Dermis blood vessel endothelial cell (primary cell): ENCODE measurements around the gene FAM83G. TPM values are rescaled to one million over a fixed set of nuclear protein-coding genes. Genes with fewer than 3 reads are reported as not detected.
A peak's percentile ranks its signal among the peaks of the same experiment; 100 is the strongest.
"Not testable (repeated sequence)": the region's sequence is repeated elsewhere in the genome, so short reads cannot be mapped to it uniquely, and the experiment has no call there.

Experiments used
- DNase-seq: peaks from one replicate; pipeline ENCODE4 v3.0.0; 2010
- total RNA-seq: library from RNA; depleted of rRNA; stranded (reverse); fragments of >200 nt; gene quantifications from 2 replicates; pipeline ENCODE4 v1.2.3, GENCODE V29; 2014

The FAM83G gene
- 12.9 and 15.1 TPM in 2 replicates for total RNA-seq

DNA sequence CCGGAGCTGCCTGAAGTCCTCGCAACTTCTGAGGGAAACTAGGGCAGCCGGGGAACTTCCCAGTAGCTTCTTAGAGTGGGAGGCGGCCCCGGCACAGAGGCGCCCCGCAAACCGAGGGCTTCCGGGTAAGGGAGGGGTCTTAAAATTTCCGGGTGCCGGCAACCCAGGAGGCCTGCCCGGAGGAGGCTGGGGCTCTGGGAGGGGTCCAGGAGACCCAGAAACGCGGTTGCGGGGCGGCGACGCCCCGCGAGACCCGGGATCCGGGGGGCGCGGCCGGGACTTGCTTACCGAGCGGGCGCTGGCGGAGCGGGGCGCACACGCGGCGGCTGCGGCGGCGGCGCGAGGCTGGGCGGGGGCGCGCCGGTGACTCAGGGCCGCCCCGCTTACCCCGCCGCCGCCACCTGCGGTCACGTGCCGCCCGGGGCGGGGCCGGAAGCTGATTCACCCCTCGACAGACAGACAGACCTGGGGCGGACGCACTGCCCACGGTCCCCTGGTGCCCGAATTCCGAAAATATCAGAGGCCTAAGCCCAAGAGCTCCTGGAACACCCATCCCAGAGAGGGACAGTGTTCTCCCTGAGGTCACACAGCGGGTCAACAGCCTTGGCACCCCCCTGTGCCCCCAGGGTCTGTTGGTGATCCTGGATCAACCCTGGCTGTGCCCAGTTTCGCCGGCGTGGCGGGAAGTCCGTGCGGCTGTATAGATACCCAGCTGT, at the start of gene FAM83G:
Gene FAM83G, minus strand, starts transcription at position 344 of the 716 bp plus-strand sequence. CDS start 723 bp downstream, outside the sequence.
- DNase-seq, result peak; percentile 74

DNA sequence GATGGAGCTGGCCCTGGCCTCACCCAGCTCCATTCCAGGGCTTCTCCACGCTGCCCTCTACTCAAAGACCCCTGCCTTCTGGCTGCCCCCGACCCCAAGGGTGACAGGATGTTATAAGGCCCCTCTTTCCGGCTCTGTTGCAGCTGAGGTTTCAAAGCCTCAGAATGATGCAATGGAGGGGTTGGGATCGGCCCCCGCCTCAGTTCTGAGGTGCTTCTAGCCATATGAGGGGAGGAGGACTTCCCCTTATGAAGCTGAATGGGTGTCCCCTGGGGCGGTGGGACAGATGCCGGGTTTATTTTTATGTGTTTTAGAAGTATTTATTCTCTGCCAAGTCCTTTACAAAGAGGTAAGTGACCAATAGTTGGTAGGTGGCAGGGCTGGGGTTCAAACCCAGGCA, 44.3 kb upstream of the FAM83G start:
- not testable (repeated sequence) for DNase-seq

DNA sequence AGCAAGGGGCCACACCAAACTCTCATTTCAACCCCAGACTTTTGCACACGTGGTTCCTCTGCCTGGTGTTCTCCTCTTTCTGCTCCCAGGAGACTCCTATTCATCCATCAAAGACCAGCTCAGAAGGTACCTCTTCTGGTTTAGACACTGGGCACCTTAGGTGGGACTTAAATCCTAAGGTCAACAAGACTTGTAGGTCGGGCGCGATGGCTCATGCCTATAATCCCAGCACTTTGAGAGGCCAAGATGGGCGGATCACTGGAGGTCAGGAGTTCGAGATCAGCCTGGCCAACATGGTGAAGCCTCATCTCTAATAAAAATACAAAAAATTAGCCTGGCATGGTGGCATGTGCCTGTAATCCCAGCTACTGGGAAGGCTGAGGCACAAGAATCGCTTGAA, 42.9 kb upstream of the FAM83G start:
- not testable (repeated sequence) for DNase-seq

DNA sequence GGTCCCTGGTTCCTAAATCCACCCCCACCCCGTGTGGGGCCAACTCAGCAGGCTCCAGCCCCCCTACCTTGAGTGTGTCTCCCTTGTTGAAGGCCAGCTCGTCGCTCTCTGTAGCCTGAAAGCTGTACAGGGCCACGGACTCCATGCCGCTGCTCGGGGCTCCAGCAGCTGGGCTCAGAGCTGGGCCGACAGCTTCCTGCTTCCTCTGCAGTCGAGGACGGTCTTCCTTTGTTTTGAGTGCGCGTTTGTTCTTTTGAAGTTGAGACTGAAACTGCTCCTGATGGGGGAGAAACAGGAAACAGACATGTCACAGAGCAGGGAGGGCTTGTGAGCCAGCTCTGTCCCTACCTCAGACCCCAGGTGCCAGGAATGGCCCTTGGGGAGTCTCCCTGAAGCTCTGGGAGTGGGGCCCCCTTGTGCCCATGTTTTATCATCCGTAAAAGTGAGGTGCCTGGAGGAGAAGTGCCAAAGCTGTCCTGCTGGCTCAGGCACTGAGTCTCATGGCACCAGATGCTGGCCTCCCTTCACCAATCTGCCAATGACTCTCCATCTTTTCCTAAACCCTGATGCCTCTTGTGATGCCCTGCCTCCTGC, 42.3 kb upstream of the FAM83G start, which contains the start of gene GRAP:
Gene GRAP, minus strand, starts transcription at position 176 of the 594 bp plus-strand sequence. Its CDS starts 31 bp downstream, at position 145.
- not testable (repeated sequence) for DNase-seq

GRCh38 chr17:19044643-19045042, 40.1 kb upstream of the FAM83G start:
- not testable (repeated sequence) for DNase-seq

DNA sequence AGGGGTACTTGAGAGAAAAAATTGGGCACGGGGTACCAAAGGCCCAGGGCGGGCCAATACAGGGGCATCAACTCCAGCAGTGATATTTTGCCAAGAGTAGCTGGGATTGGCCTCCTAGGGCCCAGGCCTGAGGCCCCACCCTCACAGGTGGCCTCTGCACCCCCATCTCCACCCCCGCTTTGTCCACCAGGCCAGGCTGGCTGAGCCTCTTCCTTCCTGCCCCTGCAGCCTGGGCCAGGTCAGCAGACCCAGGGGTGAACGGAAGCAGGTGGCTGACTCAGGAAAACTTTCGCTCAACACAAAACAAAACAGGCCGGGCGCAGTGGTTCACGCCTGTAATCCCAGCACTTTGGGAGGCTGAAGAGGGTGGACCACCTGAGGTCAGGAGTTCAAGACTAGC, 38.5 kb upstream of the FAM83G start:
- not testable (repeated sequence) for DNase-seq

GRCh38 chr17:19042369-19042768, 37.8 kb upstream of the FAM83G start:
- DNase-seq, result not testable (repeated sequence)

GRCh38 chr17:19041871-19042270, 37.3 kb upstream of the FAM83G start:
- not testable (repeated sequence) for DNase-seq

DNA sequence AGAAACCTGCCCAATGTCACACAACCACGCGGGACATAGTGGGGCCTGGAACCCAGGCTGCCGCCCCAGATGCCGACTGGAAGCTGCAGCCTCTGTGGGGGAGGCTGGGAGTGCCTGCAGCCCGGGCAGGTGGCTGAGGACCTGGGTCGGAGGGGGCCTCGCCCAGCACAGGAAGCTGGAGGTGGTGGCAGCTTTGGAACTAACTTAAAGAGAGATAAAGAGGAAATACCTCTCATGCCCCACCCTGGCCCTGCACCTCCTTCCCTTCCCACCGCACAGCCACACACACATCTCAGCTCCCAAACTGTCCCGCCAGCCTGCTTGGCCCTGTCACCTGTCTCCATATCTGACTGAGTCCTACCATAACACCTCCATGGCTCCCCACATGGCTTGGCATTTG, 35.8 kb upstream of the FAM83G start:
- not testable (repeated sequence) for DNase-seq

- not testable (repeated sequence) for DNase-seq
Observed at GRCh38 chr17:19038730-19039129, 34.2 kb upstream of the FAM83G start.

DNA sequence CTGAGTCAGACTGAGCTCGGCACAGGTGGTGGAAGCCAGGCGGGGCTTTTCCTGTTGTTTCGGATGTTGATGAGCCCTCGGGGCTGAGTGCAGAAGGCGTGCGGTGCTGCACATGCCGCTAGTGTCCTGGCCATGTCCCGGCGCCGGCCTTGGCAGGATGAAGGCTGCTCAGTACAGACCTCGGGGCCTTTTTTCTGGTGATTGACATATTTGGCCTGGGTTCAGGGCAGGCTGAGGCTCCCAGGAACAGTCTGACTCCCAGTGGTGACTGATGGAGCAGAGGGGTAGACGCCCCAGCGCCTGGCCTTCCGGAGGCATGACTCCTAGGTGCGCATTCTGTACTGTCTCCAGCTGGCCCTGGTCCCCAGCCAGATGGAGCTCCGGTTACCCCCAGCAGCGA, 33.4 kb upstream of the FAM83G start:
- not testable (repeated sequence) for DNase-seq

DNA sequence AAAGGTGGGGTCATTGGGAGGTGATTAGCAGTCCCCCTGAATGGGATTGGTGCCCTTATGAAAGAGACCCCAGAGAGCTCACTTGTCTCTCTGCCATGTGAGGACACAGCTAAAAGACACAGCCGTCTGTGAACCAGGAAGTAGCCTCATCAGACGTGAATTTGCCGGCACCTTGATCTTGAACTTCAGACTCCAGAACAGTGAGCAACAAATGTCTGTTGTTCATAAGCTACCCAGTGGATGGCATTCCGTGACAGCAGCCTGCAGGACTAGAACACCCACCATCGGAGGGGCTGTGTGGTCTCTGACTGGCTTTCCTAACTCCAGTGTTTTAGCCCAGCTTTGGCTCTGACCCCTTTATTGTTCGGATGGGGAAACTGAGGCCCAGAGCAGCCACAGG, 33.0 kb upstream of the FAM83G start:
- not testable (repeated sequence) for DNase-seq

- DNase-seq, result not testable (repeated sequence)
Observed at GRCh38 chr17:19036186-19036585, 31.6 kb upstream of the FAM83G start.

DNA sequence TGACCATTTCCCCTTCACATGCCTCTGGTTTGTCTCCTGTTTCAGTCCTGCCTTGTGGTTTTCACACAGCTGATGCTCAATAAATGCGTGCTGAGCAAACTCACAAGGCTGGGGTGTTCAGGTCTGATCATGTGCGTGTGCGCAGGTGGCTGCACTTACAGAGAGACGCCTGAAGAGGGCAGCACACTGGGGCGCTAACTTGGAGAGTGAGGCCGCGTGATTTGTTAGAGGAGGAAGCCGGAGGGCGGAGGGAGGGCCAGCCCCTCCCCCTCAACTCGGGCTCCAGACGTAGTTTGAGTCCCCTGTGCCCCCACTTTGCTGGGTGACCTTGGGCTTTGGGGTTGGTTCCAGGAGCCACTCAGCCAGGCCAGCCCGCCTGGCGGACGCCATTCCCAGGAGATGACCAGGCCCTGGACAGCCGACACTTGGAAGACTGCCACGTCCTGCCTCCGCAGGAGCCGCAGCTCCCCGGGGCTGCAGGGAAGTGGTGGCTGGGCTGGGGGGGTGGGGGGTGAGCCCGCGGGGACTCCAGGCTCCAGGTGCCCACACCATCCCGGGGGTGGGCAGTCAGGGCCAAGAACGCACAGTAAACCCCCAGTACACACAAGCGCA, 27.9 kb upstream of the FAM83G start:
- not testable (repeated sequence) for DNase-seq

- DNase-seq, result not testable (repeated sequence)
Observed at GRCh38 chr17:19031729-19032128, 27.2 kb upstream of the FAM83G start.

DNA sequence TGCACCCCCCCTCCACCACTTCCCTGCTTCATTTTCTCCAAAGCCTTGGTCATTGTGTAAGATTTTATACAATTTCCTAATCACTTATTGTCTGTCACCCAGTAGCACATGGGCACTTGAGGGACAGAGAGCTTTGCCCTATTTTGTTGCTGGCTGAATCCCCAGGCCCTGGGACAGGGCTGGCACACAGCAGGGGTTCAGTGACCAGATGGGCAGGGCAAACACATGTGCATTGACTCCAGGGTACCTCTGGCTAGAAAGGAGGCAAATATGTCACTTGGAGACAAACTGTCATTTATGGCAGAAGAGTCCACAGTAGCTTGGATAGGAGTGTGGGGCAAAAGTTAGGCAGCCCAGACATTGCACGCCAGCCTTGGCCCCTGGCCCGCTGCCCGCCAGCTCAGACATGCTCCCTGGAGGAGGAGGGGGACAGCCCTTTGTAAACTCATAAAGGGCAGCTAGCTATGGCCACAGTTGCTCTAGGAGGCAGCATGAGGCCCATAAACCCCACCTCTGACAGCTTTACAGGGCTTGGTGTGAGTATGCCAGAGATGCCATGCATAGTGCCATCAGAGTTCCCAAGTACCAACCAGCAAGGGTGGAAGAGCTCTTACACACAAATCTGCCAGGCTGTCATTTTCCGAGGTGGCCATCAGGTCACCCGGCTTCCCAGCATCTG, 26.3 kb upstream of the FAM83G start:
- not testable (repeated sequence) for DNase-seq

DNA sequence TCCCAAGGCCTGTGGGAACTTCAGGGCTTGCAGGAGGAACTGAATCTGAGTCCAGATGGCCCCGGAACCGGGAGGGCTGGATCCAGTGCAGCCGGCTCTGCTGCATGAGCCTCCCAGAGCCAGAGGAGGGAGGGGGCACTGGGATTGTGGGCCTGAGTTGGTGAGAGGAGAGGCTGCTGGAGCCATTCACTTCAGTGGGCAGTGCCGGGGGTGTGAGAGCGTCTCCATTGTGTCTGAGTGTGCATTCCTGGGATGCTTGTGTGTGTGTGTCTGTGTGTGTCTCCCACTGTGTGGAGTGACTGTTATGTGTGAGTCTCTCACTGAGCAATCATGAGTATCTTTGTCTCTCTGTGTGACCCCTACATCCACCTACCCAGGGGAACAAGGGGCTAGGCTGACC, 25.2 kb upstream of the FAM83G start:
- DNase-seq, result not testable (repeated sequence)

DNA sequence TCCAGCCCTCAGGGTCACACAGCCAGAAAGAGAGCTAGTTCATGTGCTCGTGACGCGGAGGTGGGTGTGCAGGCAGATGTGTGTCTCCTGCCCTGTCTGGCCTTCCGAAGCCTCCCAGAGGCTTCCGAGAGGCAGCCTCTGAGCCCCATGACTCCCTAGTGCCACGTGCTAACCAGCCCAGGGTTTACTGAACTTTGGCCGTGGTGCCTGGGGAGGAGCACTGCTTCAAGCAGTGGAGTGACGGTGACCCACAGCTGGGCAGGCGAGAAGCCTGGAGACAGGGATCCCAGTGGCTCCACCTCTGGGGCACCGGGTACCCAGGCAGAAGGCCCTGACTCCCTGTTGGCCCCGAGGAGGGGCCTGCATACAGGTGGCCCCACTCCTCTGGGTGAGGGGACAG, 24.1 kb upstream of the FAM83G start:
- DNase-seq, result not testable (repeated sequence)

- DNase-seq, result no peak
Observed at GRCh38 chr17:19024101-19025078, 19.8 kb upstream of the FAM83G start.

GRCh38 chr17:19023209-19023999, 18.8 kb upstream of the FAM83G start:
- no peak for DNase-seq

DNA sequence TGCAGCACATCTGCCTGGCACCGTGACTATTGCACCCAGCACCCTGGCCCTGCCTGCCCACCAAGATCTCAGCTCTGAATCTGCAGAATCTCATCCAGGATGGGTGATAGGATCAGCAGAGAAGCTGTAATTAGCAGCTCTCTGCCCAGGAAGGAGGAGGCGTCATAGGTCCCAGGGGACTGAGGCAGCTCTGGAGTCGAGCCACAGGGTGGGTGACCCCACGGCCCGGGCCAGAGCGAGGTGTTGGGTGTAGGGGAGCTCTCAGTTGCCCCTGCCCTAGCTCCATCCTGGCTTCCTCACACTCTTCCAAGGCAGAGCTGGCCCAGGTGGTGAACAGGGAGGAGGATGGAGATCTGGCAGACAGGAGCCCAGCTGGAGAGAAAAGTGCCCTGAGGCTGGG, 18.2 kb upstream of the FAM83G start:
- DNase-seq, result no peak
